GM19324 (cell line): ENCODE results near the gene PDRG1.
"Not testable (repeated sequence)": the region's sequence is repeated elsewhere in the genome, so short reads cannot be mapped to it uniquely, and the experiment has no call there.

Experiments
- ATAC-seq: cut with Tn5 transposase; IDR thresholded peaks from one replicate; pipeline ENCODE4 v1.9.1; 2021; ENCODE audit warnings: mild to moderate bottlenecking, moderate library complexity; ENCODE audit not compliant: unreplicated experiment, low FRiP score

PDRG1 gene

DNA sequence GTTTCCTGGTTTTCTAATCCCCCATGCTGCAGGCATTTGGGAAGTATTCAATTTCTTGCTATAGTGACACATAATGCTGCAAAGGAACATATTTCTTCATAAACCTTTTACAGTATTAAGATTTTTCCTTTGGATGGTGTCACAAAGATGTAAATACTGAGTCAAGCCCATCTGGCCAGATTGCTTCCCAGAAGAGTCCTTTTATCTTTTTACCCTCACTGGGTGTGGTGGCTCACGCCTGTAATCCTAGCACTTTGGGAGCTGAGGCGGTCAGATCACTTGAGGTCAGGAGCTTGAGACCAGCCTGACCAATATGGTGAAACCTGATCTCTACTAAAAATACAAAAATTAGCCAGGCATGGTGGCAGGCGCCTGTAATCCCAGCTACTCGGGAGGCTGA is 22.2 kb downstream of the PDRG1 start:
- not testable (repeated sequence) for ATAC-seq

DNA sequence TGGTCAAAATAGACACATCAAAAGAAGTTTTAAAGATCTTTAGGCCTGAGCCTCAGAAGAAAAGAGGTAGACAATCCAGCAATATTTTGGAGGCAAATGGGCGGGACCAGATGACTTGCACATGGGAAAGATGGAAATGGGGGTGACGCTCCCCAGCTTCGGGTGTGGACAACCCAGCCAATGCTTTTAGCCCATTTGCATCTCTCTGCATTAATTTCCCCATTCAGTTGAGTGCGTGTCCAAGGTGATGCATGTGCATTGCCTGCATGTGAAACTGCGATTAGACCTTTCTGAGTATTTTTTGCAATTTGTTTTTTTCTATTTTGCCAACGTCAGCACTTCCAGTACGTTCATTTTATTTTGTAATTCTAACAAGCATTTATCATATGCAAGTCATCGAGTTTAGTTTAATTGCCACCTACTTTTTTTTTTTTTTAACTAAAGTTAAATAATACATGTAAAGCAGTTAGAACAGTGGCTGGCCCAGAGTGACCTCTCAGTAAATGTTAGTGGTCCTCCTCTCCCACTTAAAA is 24.2 kb downstream of the PDRG1 start:
- no peak for ATAC-seq

DNA sequence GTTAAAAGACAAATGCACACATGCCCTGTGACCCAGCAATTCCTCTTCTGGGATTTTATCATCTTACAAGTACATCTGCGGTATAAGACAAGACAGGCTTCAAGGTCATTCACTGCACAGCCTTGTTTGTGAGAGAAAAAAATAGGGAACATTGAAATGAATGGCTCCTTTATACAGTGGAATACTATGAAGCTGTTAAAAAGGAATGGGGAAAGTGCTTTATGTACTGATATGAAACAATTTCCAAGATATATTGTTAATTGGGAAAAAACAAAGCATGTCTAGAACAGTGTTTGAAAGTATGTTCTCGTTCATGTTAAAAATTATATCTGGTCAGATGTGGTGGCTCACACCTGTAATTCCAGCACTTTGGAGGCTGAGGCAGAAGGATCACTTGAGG is 25.4 kb downstream of the PDRG1 start:
- ATAC-seq: no peak

DNA sequence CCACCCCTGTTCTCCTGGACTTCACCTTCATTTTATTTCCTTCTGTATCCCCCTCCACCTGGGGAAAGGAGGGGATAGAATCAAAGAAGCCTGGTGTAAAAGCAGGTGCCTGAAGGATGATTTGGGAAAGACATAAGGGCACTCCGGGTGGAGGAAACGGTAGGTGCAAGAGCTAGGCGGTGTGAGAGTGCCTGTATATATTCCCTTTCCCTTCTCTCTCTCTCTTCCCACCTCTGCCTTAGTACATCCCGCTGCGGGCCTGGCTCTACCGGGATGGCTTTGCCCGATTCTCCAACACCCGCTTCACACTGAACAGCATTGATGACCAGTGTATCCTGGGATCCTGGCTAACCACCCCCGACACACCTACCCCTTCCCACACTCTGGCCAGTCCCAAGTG is 26.2 kb downstream of the PDRG1 start:
- ATAC-seq: no peak

DNA sequence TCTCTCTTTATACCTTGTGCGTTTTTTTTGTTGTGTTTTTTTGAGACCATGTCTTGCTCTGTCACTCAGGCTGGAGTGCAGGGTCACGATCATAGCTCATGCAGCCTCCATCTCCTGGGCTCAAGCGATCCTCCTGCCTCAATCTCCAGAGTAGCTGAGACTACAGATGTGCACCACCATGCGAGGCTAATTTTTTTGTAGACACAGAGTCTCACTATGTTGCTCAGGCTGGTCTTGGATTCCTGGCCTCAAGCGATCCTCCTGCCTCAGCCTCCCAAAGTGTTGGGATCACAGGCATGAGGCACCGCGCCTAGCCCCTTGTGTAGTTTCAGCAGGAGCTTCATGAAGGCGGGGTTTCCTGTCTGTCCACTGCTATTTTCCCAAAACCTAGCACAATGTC is 27.3 kb downstream of the PDRG1 start:
- ATAC-seq: no peak

DNA sequence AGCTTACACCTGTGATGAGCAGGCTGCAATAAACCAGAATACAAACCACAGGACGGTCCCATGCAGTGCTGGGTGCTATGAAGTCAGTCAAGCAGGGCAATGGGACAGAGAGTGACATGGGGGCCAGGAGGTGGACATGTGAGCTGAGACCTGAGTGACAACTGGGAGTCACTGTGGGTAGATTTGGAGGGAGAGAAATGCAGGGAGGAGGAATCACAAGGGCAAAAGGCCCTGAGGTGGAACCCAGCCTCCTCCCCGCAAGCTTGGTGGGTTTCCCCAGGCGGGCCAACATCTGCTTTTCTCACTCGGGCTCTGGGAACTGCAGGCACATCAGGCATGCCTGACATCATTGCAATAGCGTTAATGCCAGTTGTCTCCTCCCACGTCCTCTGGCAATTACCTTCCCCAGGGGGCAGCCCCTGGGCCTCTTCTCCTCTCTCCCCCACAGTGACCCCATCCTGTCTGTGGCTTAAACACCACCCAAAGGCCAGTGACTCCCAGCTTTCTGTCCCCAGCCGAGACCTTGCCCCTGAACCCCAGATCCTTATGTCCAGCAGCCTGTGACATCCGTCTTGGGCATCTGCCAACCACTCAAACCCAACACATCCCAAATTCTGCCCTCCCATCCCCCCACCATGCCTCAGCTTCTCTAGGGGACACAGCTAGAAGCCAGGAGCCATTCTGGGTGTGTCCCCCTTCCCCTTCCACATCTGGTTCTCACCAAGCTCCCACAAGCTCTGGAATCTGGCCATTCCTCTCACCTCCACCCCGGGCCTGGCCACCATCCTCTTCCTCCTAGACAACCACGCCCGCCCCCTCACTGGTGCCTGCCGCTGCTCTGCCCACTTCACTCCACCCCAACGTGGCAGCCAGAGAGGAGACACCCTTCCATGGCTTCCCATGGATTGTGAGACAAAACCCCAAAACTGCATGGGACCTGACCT is 28.2 kb downstream of the PDRG1 start:
- ATAC-seq: no peak

DNA sequence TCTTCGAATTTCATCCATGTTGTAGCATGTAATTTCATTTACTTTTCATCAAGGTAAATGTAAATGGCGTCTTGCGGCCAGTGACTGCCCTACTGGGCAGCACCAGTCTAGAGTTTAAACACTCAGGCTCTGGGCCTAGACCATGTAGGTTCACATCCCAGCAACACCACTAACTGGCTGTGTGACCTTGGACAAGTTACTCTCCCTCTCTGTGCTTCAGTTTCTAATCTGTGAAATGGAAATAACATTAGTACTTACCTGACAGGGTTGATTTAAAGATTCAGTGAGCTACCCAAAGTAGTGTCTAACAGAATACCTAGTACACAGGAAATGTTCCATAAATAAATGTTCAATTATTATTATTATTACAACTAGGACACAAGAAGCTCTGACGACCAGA is 29.3 kb downstream of the PDRG1 start:
- no peak for ATAC-seq

DNA sequence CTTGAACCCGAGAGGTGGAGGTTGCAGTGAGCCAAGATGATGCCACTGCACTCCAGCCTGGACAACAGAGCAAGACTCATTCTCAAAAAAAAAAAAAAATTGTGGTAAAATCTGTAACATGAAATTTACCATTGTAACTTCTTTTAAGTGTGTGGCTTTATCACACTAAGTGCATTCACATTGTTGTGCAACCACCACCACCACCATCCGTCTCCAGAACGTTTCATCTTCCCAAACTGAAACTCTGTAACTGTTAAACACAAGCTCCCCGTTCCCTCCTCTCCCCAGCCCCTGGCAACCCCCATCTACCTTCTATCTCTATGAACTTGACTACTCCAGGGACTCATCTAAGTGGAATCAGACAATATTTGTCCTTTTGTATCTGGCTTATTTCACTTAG is 29.7 kb downstream of the PDRG1 start:
- no peak for ATAC-seq

DNA sequence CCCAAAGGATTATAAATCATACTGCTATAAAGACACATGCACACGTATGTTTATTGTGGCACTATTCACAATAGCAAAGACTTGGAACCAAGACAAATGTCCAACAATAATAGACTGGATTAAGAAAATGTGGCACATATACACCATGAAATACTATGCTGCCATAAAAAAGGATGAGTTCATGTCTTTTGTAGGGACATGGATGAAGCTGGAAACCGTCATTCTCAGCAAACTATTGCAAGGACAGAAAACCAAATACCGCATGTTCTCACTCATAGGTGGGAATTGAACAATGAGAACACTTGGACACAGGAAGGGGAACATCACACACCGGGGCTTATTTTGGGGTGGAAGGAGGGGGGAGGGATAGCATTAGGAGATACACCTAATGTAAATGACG is 30.4 kb downstream of the PDRG1 start:
- not testable (repeated sequence) for ATAC-seq

DNA sequence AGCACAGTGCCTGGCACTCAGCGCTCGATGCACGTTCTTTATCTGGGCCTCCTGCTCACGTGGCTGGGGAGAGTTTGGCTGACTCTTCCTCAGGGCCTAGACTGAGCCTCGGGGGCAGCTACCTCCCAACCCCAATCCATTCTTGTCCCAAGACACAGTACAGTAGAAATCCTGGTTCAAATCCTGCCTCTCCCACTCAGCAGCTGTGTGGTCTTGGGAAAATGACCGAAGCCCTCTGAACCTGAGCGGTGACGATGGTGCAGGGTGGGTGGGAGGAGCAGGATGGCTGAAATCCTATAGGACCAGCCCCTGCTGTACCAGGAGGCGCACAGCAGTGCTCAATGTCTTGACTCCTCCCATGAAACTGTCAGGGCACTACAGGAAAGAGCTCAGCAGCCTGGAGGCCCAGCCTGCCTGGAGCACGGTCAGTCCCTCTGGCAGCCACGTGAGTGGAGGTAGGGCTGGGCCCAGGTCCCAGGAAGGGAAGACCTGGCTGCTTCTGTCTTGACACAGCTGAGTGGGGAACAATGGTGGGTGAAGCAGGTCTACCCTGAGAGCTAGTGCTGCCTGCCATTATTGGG is 31.5 kb downstream of the PDRG1 start:
- ATAC-seq: no peak

DNA sequence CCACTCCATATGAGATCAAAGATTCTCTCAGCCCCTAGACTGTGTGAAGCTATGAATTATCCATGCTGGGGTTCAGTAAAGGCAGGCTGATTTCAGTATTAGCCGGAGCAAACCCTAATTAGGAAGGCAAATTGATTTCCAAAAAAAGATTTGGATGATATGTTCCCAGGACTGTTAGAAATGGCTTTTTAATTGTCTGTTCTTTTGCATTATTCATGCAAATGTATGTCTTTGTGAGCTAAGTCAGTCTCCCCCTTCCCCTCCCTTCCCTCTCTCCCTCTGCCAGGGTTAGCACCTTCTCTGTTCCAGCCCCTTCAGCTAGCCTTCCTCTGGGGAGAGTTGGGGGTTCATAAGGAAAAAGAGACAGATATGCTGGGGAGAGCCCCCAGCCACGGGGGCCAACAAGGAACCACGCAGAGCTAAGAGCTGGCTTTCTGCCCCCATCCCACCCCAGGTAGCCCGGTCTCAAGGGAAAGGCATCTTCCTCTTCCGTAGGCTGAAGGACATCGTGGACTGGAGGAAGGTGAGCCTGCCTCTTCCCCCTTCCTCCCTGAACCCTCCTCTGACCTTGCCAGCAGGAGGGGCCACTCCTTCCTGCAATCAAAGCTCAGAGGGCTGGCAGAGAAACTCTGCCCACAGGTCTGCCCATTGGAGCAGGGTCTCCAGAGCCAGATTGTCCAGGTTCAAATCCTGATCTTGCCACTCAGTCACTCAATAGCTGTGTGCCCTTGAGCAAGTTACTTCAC is 32.3 kb downstream of the PDRG1 start:
- ATAC-seq: no peak

DNA sequence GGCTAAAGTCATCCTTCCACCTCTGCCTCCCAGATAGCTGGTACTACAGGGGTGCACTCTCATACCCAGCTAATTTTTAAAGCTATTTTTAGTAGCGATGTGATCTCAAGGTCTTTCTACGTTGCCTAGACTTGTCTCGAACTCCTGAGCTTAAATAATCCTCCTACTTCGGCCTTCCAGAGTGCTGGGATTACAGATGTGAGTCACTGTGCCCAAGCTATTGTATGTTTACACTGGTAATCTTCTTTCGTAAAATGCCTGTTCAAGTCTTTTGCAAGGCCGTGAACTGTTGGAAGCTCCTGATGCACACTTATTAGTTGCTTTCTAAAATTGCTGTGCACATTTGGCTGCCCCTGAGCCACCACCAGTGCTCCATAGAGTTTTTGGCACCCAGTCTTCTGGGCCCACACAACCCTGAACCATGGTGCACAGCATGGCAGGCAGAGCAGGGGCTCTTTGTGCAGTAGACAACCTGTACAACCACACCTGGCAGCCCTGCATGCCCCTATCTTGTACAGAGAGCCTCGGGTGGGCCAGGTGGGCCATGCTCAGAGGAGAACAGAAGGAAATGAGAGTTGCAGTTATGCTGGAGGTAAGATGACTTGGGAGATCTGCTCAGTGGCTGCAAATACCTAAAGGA is 33.3 kb downstream of the PDRG1 start:
- ATAC-seq: no peak

DNA sequence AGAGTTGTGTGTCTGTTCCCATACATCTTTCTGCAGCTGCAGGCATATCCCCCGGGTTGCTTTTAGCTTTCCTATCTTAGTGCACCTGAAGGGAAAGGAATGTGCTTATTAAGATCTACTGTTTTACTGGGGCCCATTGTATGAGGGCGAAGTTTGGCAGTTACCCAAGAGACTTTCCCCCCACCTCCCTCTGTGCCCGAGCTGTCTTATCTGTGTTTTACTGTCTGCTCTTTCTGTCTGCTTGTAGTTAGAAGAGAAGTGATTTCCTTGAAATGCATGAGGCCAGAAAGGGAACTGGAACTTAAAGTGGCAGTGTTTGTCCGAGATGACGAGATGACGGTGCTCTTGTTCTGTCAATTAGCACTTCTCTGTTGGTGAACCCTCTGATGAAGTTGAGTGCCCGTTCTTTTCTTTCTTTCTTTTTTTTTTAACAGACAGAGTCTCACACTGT is 33.9 kb downstream of the PDRG1 start:
- ATAC-seq: not testable (repeated sequence)

DNA sequence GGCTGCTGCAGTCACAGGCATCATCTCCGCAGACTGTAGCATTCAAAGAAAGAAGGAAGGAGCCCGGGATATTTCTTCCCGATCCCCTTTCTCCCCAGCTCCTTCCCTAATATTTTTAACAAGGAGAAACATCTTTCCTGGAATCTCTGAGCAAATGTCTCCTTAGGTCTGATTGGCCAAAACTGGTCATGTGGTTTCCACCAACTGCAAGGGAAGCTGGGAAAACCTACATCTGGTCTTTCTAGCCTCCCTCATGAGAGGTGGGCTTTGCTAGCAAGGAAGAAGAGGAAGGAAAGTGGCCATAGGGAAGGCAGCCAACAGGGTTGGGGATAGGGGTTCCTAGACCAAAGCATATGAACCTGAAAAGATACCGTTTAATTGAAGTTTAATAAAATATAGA is 35.1 kb downstream of the PDRG1 start:
- ATAC-seq: no peak

DNA sequence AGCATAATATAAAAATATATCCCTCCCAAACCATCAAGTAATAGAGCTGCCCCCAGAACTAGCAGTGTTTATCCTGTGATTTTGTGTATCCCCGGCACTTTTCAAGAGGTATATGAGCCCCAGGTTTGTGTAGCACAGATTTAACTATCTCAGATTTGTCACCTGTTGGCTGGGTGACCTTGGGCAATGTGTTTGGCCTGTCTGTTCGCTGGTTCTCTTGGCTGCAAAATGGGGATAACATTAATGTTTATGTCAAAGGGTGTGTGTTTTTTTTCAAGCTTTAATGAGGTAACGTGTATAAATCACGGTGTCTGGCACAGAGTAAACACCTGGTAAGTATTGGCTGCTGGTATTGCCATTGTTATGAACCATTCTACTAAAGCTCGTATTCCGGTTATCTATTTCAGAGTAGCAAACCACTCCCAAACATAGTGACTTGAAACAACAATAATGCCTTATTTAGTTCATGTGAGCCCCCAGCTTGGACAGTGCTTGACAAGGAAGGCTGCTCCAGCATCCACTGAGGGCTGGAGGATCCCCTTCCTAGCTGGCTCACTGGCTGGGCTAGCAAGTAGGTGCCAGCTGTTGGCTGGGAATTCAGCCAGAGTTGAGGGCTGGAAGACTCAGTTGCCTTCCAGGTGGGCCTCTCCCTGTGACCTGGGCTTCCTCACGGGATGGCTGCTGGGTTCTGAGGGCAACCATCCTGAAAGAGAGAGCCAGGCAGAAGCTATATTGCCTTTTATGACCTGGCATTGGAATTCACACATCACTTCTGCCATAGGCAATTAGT is 36.2 kb downstream of the PDRG1 start:
- ATAC-seq: no peak

DNA sequence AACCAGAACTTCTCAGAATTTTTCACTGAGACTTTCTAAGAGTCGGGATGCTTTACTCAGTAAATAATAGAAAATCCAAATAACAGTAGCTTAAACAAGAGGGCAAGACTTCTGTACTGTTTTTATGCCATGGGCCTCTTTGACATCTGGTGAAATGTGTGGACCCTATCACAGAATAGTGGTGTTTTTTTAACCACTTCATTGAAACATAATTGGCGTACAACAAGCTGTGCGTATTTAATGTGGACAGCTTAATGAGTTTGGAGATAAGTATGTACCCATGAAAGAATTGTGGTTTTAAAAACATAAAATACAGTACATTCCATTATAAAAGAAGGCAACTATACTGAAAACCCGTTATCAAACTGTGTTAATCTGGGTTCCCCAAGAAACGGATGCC is 37.7 kb downstream of the PDRG1 start:
- ATAC-seq: no peak

DNA sequence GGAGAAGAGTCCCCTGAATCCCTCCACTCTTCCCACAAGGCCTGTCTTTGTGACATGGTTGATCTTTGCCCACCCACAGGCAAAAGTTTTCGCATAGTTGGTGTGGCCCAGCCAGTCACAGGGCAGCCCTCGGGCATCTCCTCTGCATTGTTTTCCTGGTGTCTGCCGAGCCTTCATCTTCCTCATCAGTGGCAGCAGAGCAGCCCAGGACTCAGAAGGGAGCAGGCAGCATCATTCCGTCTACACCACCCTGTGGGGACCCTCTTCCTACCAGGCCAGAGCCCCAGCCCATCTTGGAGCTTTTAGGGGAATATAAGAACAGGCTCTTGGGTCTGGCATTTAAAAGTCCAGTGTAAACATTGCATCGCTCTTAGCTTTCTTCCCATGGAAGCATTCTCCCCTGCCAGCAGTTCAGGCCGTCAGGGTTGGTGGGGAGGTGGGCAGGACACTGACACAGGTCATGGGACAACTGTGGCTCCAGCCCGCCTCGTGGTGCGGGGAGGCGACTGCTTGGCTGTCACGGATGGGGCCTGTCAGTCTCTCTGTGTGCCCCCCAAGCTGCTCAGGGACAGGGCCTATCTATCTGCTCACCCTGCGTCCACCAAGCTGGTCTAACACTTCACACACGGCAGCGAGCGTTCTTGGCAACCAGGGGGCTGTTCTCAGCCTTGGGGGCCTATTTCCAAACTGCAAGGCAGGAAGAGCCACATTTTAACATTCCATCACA is 38.3 kb downstream of the PDRG1 start:
- ATAC-seq: no peak

DNA sequence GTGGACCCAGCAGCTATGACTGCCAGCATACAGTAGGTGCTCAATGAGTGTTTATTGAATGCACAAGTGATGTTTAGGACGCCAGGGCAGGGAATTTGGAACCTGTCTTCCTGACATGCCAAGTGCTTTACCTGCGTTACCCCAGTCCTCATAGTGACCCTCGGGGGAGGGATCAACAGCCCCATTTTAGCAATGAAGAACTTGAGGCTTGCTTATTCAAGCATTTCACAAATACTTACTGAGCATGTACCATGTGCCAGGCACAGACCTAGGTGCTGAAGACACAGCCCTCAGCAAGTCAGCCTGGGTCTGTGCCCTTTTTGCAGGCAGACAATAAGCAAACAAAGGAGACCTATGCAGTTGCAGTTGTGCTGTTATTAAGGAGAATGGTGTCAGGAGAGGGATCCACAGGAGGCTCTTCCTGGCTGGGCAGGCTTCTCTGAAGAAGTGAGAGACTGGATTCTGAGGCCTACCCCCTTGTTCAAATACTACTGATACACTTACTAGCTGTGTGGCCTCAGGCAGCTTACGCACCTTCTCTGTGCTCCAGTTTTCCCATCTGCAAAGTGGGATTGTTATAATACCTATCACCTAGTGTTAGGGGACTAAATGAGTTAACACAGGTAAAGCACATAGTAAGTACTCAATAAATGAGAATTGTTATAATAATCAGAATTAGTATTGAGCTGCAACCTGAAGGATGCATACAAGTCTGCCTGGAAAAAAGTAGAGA is 41.6 kb downstream of the PDRG1 start:
- ATAC-seq: no peak
